Ovary (tissue), 9 donors: ENCODE measurements around the gene MYL5. TPM values are rescaled to one million over a fixed set of nuclear protein-coding genes. Genes with fewer than 3 reads are reported as not detected.
A peak's percentile ranks its signal among the peaks of the same experiment; 100 is the strongest.
"Not testable (repeated sequence)": the region's sequence is repeated elsewhere in the genome, so short reads cannot be mapped to it uniquely, and the experiment has no call there.

ENCODE experiments used
- DNase-seq, 5 donors: peaks; one replicate each; pipeline ENCODE4 v3.0.0-alpha.2; 2019 to 2020
- H3K27ac ChIP-seq, 2 donors: fragments of 200-600 bp; one replicate each; pipeline versions ENCODE4 v1.5.1 to v1.8.0; 2019 to 2022
- H3K27me3 ChIP-seq: fragments of 200-600 bp; one replicate; pipeline ENCODE4 v1.8.0; 2022
- H3K36me3 ChIP-seq: fragments of 200-600 bp; sonication (generic); one replicate; pipeline ENCODE4 v1.5.1; 2019
- H3K4me1 ChIP-seq: one replicate; pipeline ENCODE4 v1.8.1; 2013; ENCODE audit warnings: mild to moderate bottlenecking, moderate library complexity; ENCODE audit not compliant: insufficient read depth
- H3K4me3 ChIP-seq: fragments of 200-600 bp; sonication (generic); one replicate; pipeline ENCODE4 v1.5.1; 2017
- H3K9me3 ChIP-seq, 2 donors: fragments of 200-600 bp in 1 of 2; sonication (generic) in 1 of 2; one replicate each; pipeline versions ENCODE4 v1.5.1 to v1.8.1; 2013 to 2019; ENCODE audit warnings: mild to moderate bottlenecking in 1 of 2, moderate library complexity in 1 of 2
- EP300 ChIP-seq: sonication (generic); formaldehyde crosslinking; IDR thresholded peaks from one replicate; pipeline ENCODE4 v1.6.1; 2017; ENCODE audit warnings: antibody characterized with exemption
- POLR2A ChIP-seq: fragments of 450-650 bp; IDR thresholded peaks from one replicate; pipeline ENCODE4 v1.6.1; 2017; ENCODE audit warnings: antibody characterized with exemption, mild to moderate bottlenecking, moderate library complexity
- WGBS, 3 donors: extraction: QIAGEN DNeasy Blood & Tissue Kit in 1 of 3; methylation state at CpG; one replicate each; pipeline versions ENCODE4 v1.1.5 to v1.1.7; 2013 to 2017; 5-methylcytosine and 5-hydroxymethylcytosine counted together
- intact Hi-C, 4 donors: fragments of 100-400 bp; cut with DNase I; formaldehyde crosslinking; loops; one replicate each; pipeline versions ENCODE4 v1.11.0 to v1.15.1; 2022 to 2023
- polyA plus RNA-seq, 2 donors: library from polyadenylated mRNA; stranded (reverse); fragments of 200-250 nt in 1 of 2; fragments of 350-450 nt in 1 of 2; fragmentation: Illumina TruSeq in 1 of 2; extraction: RNeasy Lipid Tissue Mini Kit (QIAGEN cat#74804) in 1 of 2; gene quantifications; one replicate each; pipeline ENCODE4 v1.2.3, GENCODE V29; 2013 to 2014
- total RNA-seq, 7 donors: library from RNA; depleted of rRNA in 2 of 7; stranded (reverse); fragments of >200 nt in 2 of 7; fragmentation: NEBNext Ultra II Directional in 3 of 7; extraction: Animal tissue kit (Norgen Biotek cat#: 25700) in 3 of 7; gene quantifications; one replicate each; pipeline versions ENCODE4 v1.1.0 to v1.2.4, GENCODE V29; 2016 to 2023
- TF ChIP-seq, protein P1 (sequence below), 3 donors: fragments of 450-650 bp in 2 of 3; fragments of 200-600 bp in 1 of 3; IDR thresholded peaks; one replicate each; pipeline versions ENCODE4 v1.5.1 to v1.8.0; 2016 to 2022; ENCODE audit warnings: antibody characterized with exemption in 3 of 3, mild to moderate bottlenecking in 1 of 3
- donor health status: DM: no; HTN: no; CAD: no; lungs with moderate emphysema.
- donor health status: DM: no; HTN: no; CAD: no.
- donor health status: Bipolar disorder and iron deficiency.
- donor health status: DM: yes; HTN: yes; CAD: no.
- donor health status: DM: no; HTN: no; CAD: no.
- donor health status: DM: yes; HTN: yes; CAD: no.

The MYL5 gene
- total and polyA plus RNA-seq, 9 donors = 4.0 to 18.3 (median 9.3) TPM

DNA sequence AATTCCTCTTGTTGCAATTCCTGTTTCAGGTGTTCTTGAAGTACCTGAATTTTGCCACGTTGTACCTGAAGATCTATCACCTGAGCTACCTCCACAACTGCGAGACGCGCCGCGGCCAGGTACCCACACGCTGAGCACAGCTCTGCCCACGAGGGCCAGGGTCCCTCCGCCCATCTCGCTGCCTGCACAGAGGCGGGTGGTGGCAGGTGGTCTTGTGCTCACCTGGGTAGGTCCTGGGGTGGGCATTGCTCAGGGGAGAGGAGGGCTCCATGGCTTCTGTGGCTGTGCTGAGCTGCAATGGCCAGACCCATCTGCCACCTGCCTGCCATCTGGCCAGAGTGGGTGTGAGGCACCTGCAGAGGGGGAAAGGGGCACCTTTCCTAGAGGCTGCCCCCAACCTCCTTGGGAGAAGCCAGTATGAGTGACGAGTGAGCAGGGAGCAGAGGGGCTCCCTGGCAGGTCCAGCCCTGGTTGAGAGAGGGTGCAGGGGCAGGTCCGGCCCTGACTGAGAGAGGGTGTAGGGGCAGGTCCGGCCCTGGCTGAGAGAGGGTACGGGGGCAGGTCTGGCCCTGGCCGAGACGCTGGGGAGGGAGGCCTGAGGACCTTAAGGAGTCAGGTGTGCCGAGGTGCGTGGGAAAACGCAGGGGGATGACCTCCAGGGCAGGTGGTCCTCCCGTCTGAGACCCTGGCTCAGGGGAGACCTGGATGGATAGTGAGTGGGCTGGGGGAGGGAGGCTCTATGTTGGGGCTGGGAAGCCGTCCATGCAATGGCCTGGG, 38.3 kb upstream of the MYL5 start:
- no peak overlapping the region for H3K4me3 ChIP-seq
- no peaks in the 10 kb centered on the region for H3K36me3 ChIP-seq
- no peak for DNase-seq
- no peaks in the 10 kb centered on the region for H3K27me3 ChIP-seq
- H3K27ac ChIP-seq = no peak overlapping the region
- no peaks in the 10 kb centered on the region for H3K4me1 ChIP-seq
- intact Hi-C loops = no loop called here
- WGBS, 3 donors = 79 to 84% (median 79%) methylated on average over 22 of the region's 22 CpGs
- no peak for TF ChIP-seq EP300
- TF ChIP-seq POLR2A = no peak
- TF ChIP-seq, protein P1, sequence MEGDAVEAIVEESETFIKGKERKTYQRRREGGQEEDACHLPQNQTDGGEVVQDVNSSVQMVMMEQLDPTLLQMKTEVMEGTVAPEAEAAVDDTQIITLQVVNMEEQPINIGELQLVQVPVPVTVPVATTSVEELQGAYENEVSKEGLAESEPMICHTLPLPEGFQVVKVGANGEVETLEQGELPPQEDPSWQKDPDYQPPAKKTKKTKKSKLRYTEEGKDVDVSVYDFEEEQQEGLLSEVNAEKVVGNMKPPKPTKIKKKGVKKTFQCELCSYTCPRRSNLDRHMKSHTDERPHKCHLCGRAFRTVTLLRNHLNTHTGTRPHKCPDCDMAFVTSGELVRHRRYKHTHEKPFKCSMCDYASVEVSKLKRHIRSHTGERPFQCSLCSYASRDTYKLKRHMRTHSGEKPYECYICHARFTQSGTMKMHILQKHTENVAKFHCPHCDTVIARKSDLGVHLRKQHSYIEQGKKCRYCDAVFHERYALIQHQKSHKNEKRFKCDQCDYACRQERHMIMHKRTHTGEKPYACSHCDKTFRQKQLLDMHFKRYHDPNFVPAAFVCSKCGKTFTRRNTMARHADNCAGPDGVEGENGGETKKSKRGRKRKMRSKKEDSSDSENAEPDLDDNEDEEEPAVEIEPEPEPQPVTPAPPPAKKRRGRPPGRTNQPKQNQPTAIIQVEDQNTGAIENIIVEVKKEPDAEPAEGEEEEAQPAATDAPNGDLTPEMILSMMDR (IDR thresholded peaks at IDR 0.05) = no peak
- H3K9me3 ChIP-seq = no peaks in the 10 kb centered on the region

DNA sequence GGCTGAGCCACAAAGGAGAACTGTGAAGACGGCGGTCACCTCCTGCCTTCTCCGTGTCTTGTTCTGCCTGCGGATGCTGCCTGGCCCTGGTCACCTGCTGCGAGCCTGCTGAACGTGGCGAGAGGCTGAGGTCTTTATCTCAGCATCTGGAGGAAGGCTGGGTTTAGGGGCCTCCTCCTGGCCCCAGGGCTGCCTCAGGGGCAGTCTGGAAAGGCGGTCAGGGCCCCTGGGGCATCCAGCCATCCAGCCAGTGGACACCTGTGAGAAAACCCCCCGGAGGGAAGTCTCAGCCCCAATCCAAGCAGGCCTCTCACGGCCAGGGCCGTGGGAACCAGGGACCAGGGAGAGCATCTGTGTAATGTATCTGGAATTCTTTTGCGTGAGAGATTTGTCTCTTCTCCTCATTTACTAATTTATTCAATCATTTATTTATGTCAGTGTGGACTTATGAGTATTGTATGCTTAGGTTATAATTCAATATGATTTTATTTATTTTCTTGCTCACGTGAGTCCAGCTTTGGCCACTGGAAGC, 37.6 kb upstream of the MYL5 start:
- H3K27ac ChIP-seq = no peak overlapping the region
- no peaks in the 10 kb centered on the region for H3K4me1 ChIP-seq
- no peak overlapping the region for H3K4me3 ChIP-seq
- H3K9me3 ChIP-seq = no peaks in the 10 kb centered on the region
- intact Hi-C loops = no loop called here
- no peaks in the 10 kb centered on the region for H3K36me3 ChIP-seq
- DNase-seq = peak in 1 of 5 donors; percentile 1
- no peak for TF ChIP-seq POLR2A
- TF ChIP-seq EP300 = no peak
- TF ChIP-seq, protein P1 (IDR thresholded peaks at IDR 0.05) = no peak
- 42 to 48% (median 47%) methylated on average over 12 to 13 of the region's 13 CpGs for WGBS, 3 donors
- no peaks in the 10 kb centered on the region for H3K27me3 ChIP-seq

DNA sequence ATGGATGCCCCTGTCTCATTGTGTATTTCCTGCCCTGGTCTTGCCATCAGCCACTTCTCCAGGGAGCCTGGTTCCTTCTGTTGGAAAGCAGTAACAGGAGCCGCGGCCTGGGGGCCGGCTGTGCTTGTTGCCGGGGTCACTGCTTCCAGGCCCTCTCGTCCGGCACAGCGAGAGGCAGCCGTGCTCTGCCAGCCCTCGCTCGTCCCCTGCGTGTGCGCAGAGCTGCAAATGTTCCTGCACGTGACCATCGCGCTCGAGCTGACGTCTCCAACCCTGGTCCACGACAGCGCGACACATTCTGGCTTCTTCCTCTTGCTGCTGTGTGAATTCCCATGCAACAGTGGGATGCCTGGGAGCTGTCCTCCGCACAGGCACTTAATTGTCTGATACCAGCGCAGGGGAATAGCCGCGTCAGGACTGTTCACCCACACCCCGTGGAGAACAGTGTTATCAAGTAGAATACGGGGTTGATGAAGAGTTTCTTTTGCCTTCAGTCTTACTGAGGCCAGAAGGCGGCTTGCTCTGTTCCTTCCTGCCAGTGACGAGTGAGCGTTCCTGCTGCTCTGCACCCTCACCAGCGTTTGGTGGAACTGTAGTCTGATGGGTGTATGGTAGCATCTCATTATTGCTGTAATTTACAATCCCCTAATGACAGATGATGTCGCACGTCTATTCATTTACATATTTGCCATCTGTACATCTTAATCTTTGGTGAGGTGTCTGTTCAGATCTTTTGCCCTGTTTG, 36.6 kb upstream of the MYL5 start:
- Histone ChIP-seq H3K27ac (no peak overlapping the region), H3K4me3 (no peak overlapping the region), H3K36me3 (no peaks in the 10 kb centered on the region), H3K9me3 (no peaks in the 10 kb centered on the region), H3K4me1 (no peaks in the 10 kb centered on the region), H3K27me3 (no peaks in the 10 kb centered on the region)
- TF ChIP-seq POLR2A (no peak), EP300 (no peak)
- TF ChIP-seq, protein P1 (IDR thresholded peaks at IDR 0.05) = no peak
- no peak for DNase-seq
- intact Hi-C loops = no loop called here
- WGBS, 3 donors = 65 to 77% (median 75%) methylated on average over 32 of the region's 32 CpGs

DNA sequence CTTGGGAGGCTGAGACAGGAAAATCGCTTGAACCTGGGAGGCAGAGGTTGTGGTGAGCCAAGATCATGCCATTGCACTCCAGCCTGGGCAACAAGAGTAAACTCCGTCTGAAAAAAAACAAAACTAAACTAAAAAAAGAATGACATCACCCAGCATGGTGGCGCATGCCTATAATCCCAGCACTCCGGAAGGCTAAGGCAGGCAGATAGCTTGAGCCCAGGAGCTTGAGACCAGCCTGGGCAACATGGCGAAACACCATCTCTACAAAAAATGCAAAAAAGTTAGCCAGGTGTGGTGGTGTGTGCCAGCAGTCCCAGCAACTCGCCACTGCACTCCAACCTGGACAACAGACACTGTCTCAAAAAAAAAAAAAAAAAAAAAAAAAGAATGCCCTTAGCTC, 32.0 kb upstream of the MYL5 start:
- H3K27ac ChIP-seq, H3K4me3 ChIP-seq, DNase-seq, H3K27me3 ChIP-seq, intact Hi-C loops, H3K4me1 ChIP-seq, H3K9me3 ChIP-seq, H3K36me3 ChIP-seq: not testable (repeated sequence)
- 79 to 90% (median 86%) methylated on average over 6 of the region's 6 CpGs for WGBS, 3 donors

DNA sequence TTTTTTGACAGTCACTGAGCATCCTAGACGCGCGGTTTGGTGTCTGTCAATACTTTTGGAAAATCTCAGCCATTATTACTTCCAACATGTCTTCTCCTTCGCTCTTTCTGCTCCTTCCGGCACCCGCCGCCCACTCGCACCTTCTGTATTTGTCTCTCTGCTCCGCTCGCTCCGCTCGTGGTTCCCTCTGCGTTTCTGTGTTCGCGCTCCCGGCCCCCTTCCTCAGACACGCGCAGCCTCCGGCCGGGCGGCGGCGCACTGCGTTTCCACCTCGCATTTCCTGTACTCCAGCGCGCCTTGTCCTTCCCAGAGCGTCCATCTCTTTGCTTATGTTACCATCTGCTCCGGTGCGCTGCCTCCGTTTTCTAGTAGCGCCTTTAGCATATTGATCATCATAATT, 27.9 kb upstream of the MYL5 start:
- H3K4me3 ChIP-seq = no peak overlapping the region

More for the DNA sequence above, 27.9 kb upstream of the MYL5 start:
- intact Hi-C loops = no loop called here
- no peaks in the 10 kb centered on the region for H3K27me3 ChIP-seq
- TF ChIP-seq EP300 (no peak), POLR2A (no peak)
- TF ChIP-seq, protein P1 (IDR thresholded peaks at IDR 0.05) = no peak
- H3K9me3 ChIP-seq = no peaks in the 10 kb centered on the region
- no peaks in the 10 kb centered on the region for H3K4me1 ChIP-seq
- WGBS, 3 donors = 59 to 73% (median 62%) methylated on average over 32 of the region's 32 CpGs
- no peak overlapping the region for H3K27ac ChIP-seq
- no peaks in the 10 kb centered on the region for H3K36me3 ChIP-seq
- DNase-seq = no peak
